ENCODE measurements around the gene UTY.

GRCh38 chrY:13271706-13272105 is 208.1 kb downstream of the UTY start:
- TF ChIP-seq POLR2A (IDR thresholded peaks at IDR 0.05; ENCODE audit: low read depth, low read length) (no peak), TAF1 (IDR thresholded peaks at IDR 0.05; ENCODE audit: borderline replicate concordance, low read depth, low read length) (no peak), POLR2AphosphoS5 (IDR thresholded peaks at IDR 0.05; ENCODE audit: low read depth, low read length) (no peak)

Measured in GM12892 (cell line).